ENCODE measurements around the gene PRSS38. TPM values are rescaled to one million over a fixed set of nuclear protein-coding genes. Genes with fewer than 3 reads are reported as not detected.

Gene PRSS38
- not detected for total RNA-seq

GRCh38 chr1:227815468-227816409 is at the start of gene PRSS38:
PRSS38 (plus strand) TSS chr1:227815675; CDS start chr1:227815717, 42 bp downstream.
- no peak within 1 kb of the TSS for H3K4me3 ChIP-seq
- no peaks in the 10 kb centered on the region for H3K36me3 ChIP-seq
- TF ChIP-seq POLR2AphosphoS5 (IDR thresholded peaks at IDR 0.05) (no peak), CTCF (IDR thresholded peaks at IDR 0.05) (no peak), EP300 (IDR thresholded peaks at IDR 0.05) (no peak), POLR2A (IDR thresholded peaks at IDR 0.05) (no peak)
- H3K4me1 ChIP-seq = no peaks in the 10 kb centered on the region
- peaks cover 0 to 20% (median 16%) of the 10 kb centered on the region in 4 donors for H3K9me3 ChIP-seq
- H3K27ac ChIP-seq = no peak within 1 kb of the TSS
- WGBS, 2 donors = 96 to 97% methylated on average over 17 to 20 of the region's 44 CpGs
- no peaks in the 10 kb centered on the region for H3K27me3 ChIP-seq
- DNase-seq = peak in 1 of 2 donors; percentile 74
- ATAC-seq (ENCODE audit: low FRiP score in 2 of 2) = peak in 1 of 2 donors; percentile 37

- Histone ChIP-seq H3K27me3 (no peaks in the 10 kb centered on the region), H3K9me3 (no peaks in the 10 kb centered on the region), H3K4me3 (no peak overlapping the region), H3K27ac (no peak overlapping the region), H3K36me3 (peaks cover 5 to 54% (median 24%) of the 10 kb centered on the region in 4 donors), H3K4me1 (peaks cover 19 to 44% (median 30%) of the 10 kb centered on the region in 4 donors)
- TF ChIP-seq EP300 (IDR thresholded peaks at IDR 0.05) (no peak), POLR2A (IDR thresholded peaks at IDR 0.05) (no peak), CTCF (IDR thresholded peaks at IDR 0.05) (no peak), POLR2AphosphoS5 (IDR thresholded peaks at IDR 0.05) (no peak)
- DNase-seq = peak in 1 of 2 donors; percentile 58
- peak in 1 of 2 donors; percentile 31 for ATAC-seq (ENCODE audit: low FRiP score in 2 of 2)
- WGBS, 2 donors = 60 to 75% methylated on average over 12 to 17 of the region's 17 CpGs
Observed at GRCh38 chr1:227766015-227766634, 49.4 kb upstream of the PRSS38 start.

- H3K9me3 ChIP-seq = no peaks in the 10 kb centered on the region
- no peaks in the 10 kb centered on the region for H3K27me3 ChIP-seq
- H3K36me3 ChIP-seq = peaks cover 5 to 47% (median 24%) of the 10 kb centered on the region in 4 donors
- peaks cover 19 to 44% (median 30%) of the 10 kb centered on the region in 4 donors for H3K4me1 ChIP-seq
- no peak overlapping the region for H3K27ac ChIP-seq
- peak overlapping the region in 1 of 4 donors; percentile 10 for H3K4me3 ChIP-seq
- ATAC-seq (ENCODE audit: low FRiP score in 2 of 2) (no peak), DNase-seq (no peak)
- TF ChIP-seq EP300 (IDR thresholded peaks at IDR 0.05) (no peak), POLR2AphosphoS5 (IDR thresholded peaks at IDR 0.05) (no peak), POLR2A (IDR thresholded peaks at IDR 0.05) (no peak), CTCF (IDR thresholded peaks at IDR 0.05) (no peak)
- 74 to 79% methylated on average over 10 to 19 of the region's 19 CpGs for WGBS, 2 donors
Observed at GRCh38 chr1:227766653-227767277, 48.7 kb upstream of the PRSS38 start.

- no peaks in the 10 kb centered on the region for H3K9me3 ChIP-seq
- TF ChIP-seq POLR2A (IDR thresholded peaks at IDR 0.05) (no peak), POLR2AphosphoS5 (IDR thresholded peaks at IDR 0.05) (no peak), EP300 (IDR thresholded peaks at IDR 0.05) (no peak), CTCF (IDR thresholded peaks at IDR 0.05) (no peak)
- WGBS, 2 donors = 79 to 85% methylated on average over 6 of the region's 6 CpGs
- DNase-seq (no peak), ATAC-seq (ENCODE audit: low FRiP score in 2 of 2) (no peak)
- no peak overlapping the region for H3K4me3 ChIP-seq
- H3K36me3 ChIP-seq = peaks cover 5 to 47% (median 24%) of the 10 kb centered on the region in 4 donors
- H3K27ac ChIP-seq = no peak overlapping the region
- no peaks in the 10 kb centered on the region for H3K27me3 ChIP-seq
- peaks cover 13 to 36% (median 23%) of the 10 kb centered on the region in 4 donors for H3K4me1 ChIP-seq
Observed at GRCh38 chr1:227767401-227768124, 47.9 kb upstream of the PRSS38 start.
